Neural cell (in vitro differentiated cells): ENCODE measurements around the gene NPAS2. TPM values are rescaled to one million over a fixed set of nuclear protein-coding genes. Genes with fewer than 3 reads are reported as not detected.

Source experiments
- H2AFZ ChIP-seq: fragments of 200-600, 300-800 bp; sonication (generic), shearing (Covaris generic); 2 replicates; pipeline ENCODE4 v1.6.0; 2014; ENCODE audit warnings: low read depth, mild to moderate bottlenecking, antibody characterized with exemption, low read length, moderate library complexity
- H3F3A ChIP-seq: fragments of 200-600 bp; shearing (Covaris generic); 2 replicates; pipeline ENCODE4 v1.6.1; 2016; ENCODE audit warnings: mild to moderate bottlenecking, moderate library complexity, mixed read lengths, antibody characterized with exemption, low read length; ENCODE audit not compliant: insufficient read depth, poor library complexity, severe bottlenecking
- H3K27ac ChIP-seq: fragments of 200-600, 300-800 bp; sonication (generic), shearing (Covaris generic); 2 replicates; pipeline ENCODE4 v1.5.1; 2014; ENCODE audit warnings: mild to moderate bottlenecking, low read length, moderate library complexity
- H3K27me3 ChIP-seq: fragments of 300-800, 200-600 bp; sonication (generic), shearing (Covaris generic); 2 replicates; pipeline ENCODE4 v1.6.0; 2014; ENCODE audit warnings: mild to moderate bottlenecking, low read depth, low read length, moderate library complexity; ENCODE audit not compliant: insufficient read depth
- H3K36me3 ChIP-seq: fragments of 300-800, 200-600 bp; sonication (generic), shearing (Covaris generic); 2 replicates; pipeline ENCODE4 v1.5.1; 2014; ENCODE audit warnings: mild to moderate bottlenecking, antibody characterized with exemption, low read length, moderate library complexity; ENCODE audit not compliant: insufficient read depth
- H3K4me2 ChIP-seq: fragments of 300-800, 200-600 bp; sonication (generic), shearing (Covaris generic); 2 replicates; pipeline ENCODE4 v1.6.0; 2014; ENCODE audit warnings: mild to moderate bottlenecking, low read length
- H3K4me3 ChIP-seq: fragments of 300-800, 200-600 bp; sonication (generic), shearing (Covaris generic); 2 replicates; pipeline ENCODE4 v1.5.1; 2014; ENCODE audit warnings: mild to moderate bottlenecking, low read length, moderate library complexity
- H3K79me2 ChIP-seq: fragments of 200-600 bp; shearing (Covaris generic); replicated peaks from 2 replicates; pipeline ENCODE4 v1.6.0; 2014; ENCODE audit warnings: mild to moderate bottlenecking, low read length, moderate library complexity; ENCODE audit not compliant: insufficient read depth
- H3K9ac ChIP-seq: fragments of 300-800, 200-600 bp; sonication (generic), shearing (Covaris generic); 2 replicates; pipeline ENCODE4 v1.6.1; 2016; ENCODE audit warnings: mild to moderate bottlenecking, low read length, mixed read lengths
- H3K9me2 ChIP-seq: fragments of 200-600 bp; shearing (Covaris generic); 2 replicates; pipeline ENCODE4 v1.6.1; 2016; ENCODE audit warnings: mild to moderate bottlenecking, low read length, mixed read lengths; ENCODE audit not compliant: insufficient read depth
- H3K9me3 ChIP-seq: fragments of 200-600, 300-800 bp; sonication (generic), shearing (Covaris generic); 2 replicates; pipeline ENCODE4 v1.6.1; 2016; ENCODE audit warnings: mild to moderate bottlenecking, mixed run types, low read length, moderate library complexity, mixed read lengths
- H4K20me1 ChIP-seq: fragments of 200-600 bp; shearing (Covaris generic); 2 replicates; pipeline ENCODE4 v1.6.1; 2016; ENCODE audit warnings: mild to moderate bottlenecking, mixed run types; ENCODE audit not compliant: insufficient read depth
- CTCF ChIP-seq: fragments of 450-650 bp; IDR thresholded peaks from 2 replicates; pipeline ENCODE4 v1.5.1; 2014; ENCODE audit warnings: antibody characterized with exemption, mild to moderate bottlenecking, moderate library complexity; ENCODE audit not compliant: poor library complexity, severe bottlenecking
- EP300 ChIP-seq: fragments of 450-650 bp; conservative IDR thresholded peaks from 2 replicates; pipeline ENCODE4 v1.6.1; 2014; ENCODE audit warnings: antibody characterized with exemption, mild to moderate bottlenecking, moderate library complexity; ENCODE audit not compliant: poor library complexity, severe bottlenecking
- EZH2 ChIP-seq: fragments of 200-600, 300-800 bp; shearing (Covaris generic), sonication (generic); IDR thresholded peaks from 2 replicates; pipeline ENCODE4 v1.6.1; 2014; ENCODE audit warnings: antibody characterized with exemption, low read length, borderline replicate concordance, mild to moderate bottlenecking; ENCODE audit not compliant: insufficient read depth, poor library complexity, severe bottlenecking
- MXI1 ChIP-seq: fragments of 450-650 bp; conservative IDR thresholded peaks from 2 replicates; pipeline ENCODE4 v1.6.1; 2014; ENCODE audit warnings: antibody characterized with exemption, mild to moderate bottlenecking; ENCODE audit not compliant: poor library complexity, severe bottlenecking
- POLR2AphosphoS5 ChIP-seq: IDR thresholded peaks from 2 replicates; pipeline ENCODE4 v1.6.1; 2012
- RAD21 ChIP-seq: fragments of 450-650 bp; conservative IDR thresholded peaks from 2 replicates; pipeline ENCODE4 v1.6.1; 2014; ENCODE audit warnings: antibody characterized with exemption, mild to moderate bottlenecking, moderate library complexity
- REST ChIP-seq: IDR thresholded peaks from 2 replicates; pipeline ENCODE4 v1.6.1; 2012; ENCODE audit warnings: borderline replicate concordance
- SMC3 ChIP-seq: fragments of 450-650 bp; conservative IDR thresholded peaks from 2 replicates; pipeline ENCODE4 v1.6.1; 2014; ENCODE audit warnings: antibody characterized with exemption, mild to moderate bottlenecking, moderate library complexity; ENCODE audit not compliant: poor library complexity
- TAF1 ChIP-seq: IDR thresholded peaks from 2 replicates; pipeline ENCODE4 v1.6.1; 2012; ENCODE audit warnings: low read depth
- polyA plus RNA-seq: library from polyadenylated mRNA; depleted of rRNA; stranded (reverse); fragments of >200 nt; gene quantifications from 2 replicates; pipeline ENCODE4 v1.2.3, GENCODE V29; 2014

The NPAS2 gene
- polyA plus RNA-seq, 1 donor from 2014 or later = 2.1 TPM

DNA sequence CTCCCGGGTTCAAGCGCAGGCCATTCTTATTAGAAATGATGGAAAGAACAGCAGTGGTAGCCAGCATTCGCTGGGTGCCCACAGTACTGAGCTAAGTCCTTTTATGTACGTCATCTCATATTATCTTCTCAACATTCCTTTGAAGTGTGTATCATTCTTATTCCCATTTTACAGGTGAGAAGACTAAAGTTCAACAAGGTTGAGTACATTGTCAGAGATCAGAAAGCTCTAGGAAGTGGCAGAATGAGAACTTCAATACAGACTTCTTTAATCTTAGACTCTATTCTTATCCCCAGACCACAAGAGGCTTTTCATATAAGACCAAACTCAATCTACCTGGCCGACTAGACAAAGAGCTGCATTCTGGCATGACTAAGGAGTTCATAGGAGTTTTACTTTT lies 86.7 kb downstream of the NPAS2 start:
- H3K9ac ChIP-seq = no peak overlapping the region
- H3K36me3 ChIP-seq = no peaks in the 10 kb centered on the region
- H3K79me2 ChIP-seq = no peaks in the 10 kb centered on the region
- TF ChIP-seq EZH2 (no peak), REST (no peak), MXI1 (no peak), EP300 (no peak), TAF1 (no peak), POLR2AphosphoS5 (no peak)
- H3K27me3 ChIP-seq = no peaks in the 10 kb centered on the region
- no peaks in the 10 kb centered on the region for H4K20me1 ChIP-seq
- H3K4me2 ChIP-seq = no peak overlapping the region
- no peaks in the 10 kb centered on the region for H3K9me2 ChIP-seq
- H3K4me3 ChIP-seq = no peak overlapping the region
- no peaks in the 10 kb centered on the region for H3F3A ChIP-seq
- H2AFZ ChIP-seq = no peak overlapping the region
- no peak overlapping the region for H3K27ac ChIP-seq
- H3K9me3 ChIP-seq = no peaks in the 10 kb centered on the region

GRCh38 chr2:100907832-100908231 lies 87.9 kb downstream of the NPAS2 start:
- Histone ChIP-seq H3K36me3 (no peaks in the 10 kb centered on the region), H3K27ac (no peak overlapping the region), H3K27me3 (no peaks in the 10 kb centered on the region), H3K79me2 (no peaks in the 10 kb centered on the region), H3F3A (no peaks in the 10 kb centered on the region), H3K4me3 (no peak overlapping the region), H3K4me2 (no peak overlapping the region), H3K9me2 (no peaks in the 10 kb centered on the region), H3K9ac (no peak overlapping the region), H2AFZ (no peak overlapping the region), H3K9me3 (no peaks in the 10 kb centered on the region), H4K20me1 (no peaks in the 10 kb centered on the region)
- TF ChIP-seq MXI1 = no peak
- TF ChIP-seq TAF1 = no peak
- TF ChIP-seq EP300 = no peak

DNA sequence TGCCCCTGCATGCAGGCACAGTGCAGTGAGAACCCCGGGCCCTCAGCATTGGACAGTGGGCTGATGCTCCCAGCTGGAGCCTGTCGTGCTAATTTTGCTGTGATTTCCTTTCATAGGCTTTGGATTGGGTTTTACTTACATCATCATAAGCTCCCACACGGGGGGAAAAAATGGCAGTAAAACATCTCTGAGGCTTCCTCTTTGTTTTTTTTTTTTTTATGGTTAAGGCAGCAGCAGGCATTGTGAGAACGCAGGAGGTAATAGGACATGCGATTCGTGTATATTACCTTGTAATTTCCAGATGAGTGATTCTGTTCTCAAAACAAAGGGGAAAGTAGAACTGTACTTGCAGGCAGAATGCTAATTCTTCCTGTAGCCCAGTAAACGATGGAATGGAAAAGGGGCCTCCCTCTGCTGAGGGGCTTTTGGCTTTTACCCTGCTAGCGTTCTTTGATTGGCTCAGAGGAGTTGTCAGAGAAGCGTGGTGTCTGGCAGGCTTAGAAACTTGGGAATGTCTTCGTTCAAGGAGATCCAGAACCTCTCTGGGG lies 89.7 kb downstream of the NPAS2 start:
- H3K27ac ChIP-seq = peak overlapping the region; percentile 61
- peak overlapping the region; percentile 12 for H3K4me2 ChIP-seq
- peak overlapping the region; percentile 31 for H3K4me3 ChIP-seq
- no peaks in the 10 kb centered on the region for H3K27me3 ChIP-seq
- peak overlapping the region; percentile 26 for H3K9ac ChIP-seq
- no peaks in the 10 kb centered on the region for H3K36me3 ChIP-seq
- H3K9me3 ChIP-seq = no peaks in the 10 kb centered on the region
- H4K20me1 ChIP-seq = no peaks in the 10 kb centered on the region
- H3K9me2 ChIP-seq = no peaks in the 10 kb centered on the region
- TF ChIP-seq EP300 (no peak), CTCF (no peak), EZH2 (no peak), SMC3 (no peak), POLR2AphosphoS5 (no peak), MXI1 (no peak), TAF1 (no peak), RAD21 (no peak), REST (no peak)
- no peaks in the 10 kb centered on the region for H3F3A ChIP-seq
- H3K79me2 ChIP-seq = no peaks in the 10 kb centered on the region
- H2AFZ ChIP-seq = peak overlapping the region; percentile 25
